ENCODE data around the gene PTCD2.

Gene PTCD2

GRCh38 chr5:72366324-72366976 is 46.3 kb downstream of the PTCD2 start:
- peak; percentile 81 for DNase-seq (ENCODE audit: low read depth)
- peak; percentile 89 for TF ChIP-seq CTCF (IDR thresholded peaks at IDR 0.05; ENCODE audit: insufficient read depth, low read depth, low read length, missing control alignments)

GRCh38 chr5:72368271-72368670 is 48.1 kb downstream of the PTCD2 start:
- peak; percentile 23 for DNase-seq (ENCODE audit: low read depth)

More at GRCh38 chr5:72366324-72366976, 46.3 kb downstream of the PTCD2 start:
- H3K4me3 ChIP-seq (ENCODE audit: low read length): no peak overlapping the region

GRCh38 chr5:72369301-72369700 is 49.1 kb downstream of the PTCD2 start:
- TF ChIP-seq CTCF (IDR thresholded peaks at IDR 0.05; ENCODE audit: insufficient read depth, low read depth, low read length, missing control alignments): no peak
- no peak for DNase-seq (ENCODE audit: low read depth)
- H3K4me3 ChIP-seq (ENCODE audit: low read length): no peak overlapping the region

More at GRCh38 chr5:72368271-72368670, 48.1 kb downstream of the PTCD2 start:
- TF ChIP-seq CTCF (IDR thresholded peaks at IDR 0.05; ENCODE audit: insufficient read depth, low read depth, low read length, missing control alignments): no peak
- H3K4me3 ChIP-seq (ENCODE audit: low read length): no peak overlapping the region

GRCh38 chr5:72369711-72370110 is 49.5 kb downstream of the PTCD2 start:
- DNase-seq (ENCODE audit: low read depth): no peak
- TF ChIP-seq CTCF (IDR thresholded peaks at IDR 0.05; ENCODE audit: insufficient read depth, low read depth, low read length, missing control alignments): no peak
- H3K4me3 ChIP-seq (ENCODE audit: low read length): no peak overlapping the region

- H3K4me3 ChIP-seq (ENCODE audit: low read length): no peak overlapping the region
- no peak for DNase-seq (ENCODE audit: low read depth)
- TF ChIP-seq CTCF (IDR thresholded peaks at IDR 0.05; ENCODE audit: insufficient read depth, low read depth, low read length, missing control alignments): no peak
Measured at GRCh38 chr5:72372331-72372730, 52.2 kb downstream of the PTCD2 start.

- DNase-seq (ENCODE audit: low read depth): no peak
- no peak overlapping the region for H3K4me3 ChIP-seq (ENCODE audit: low read length)
- TF ChIP-seq CTCF (IDR thresholded peaks at IDR 0.05; ENCODE audit: insufficient read depth, low read depth, low read length, missing control alignments): no peak
Measured at GRCh38 chr5:72372923-72373322, 52.8 kb downstream of the PTCD2 start.

GRCh38 chr5:72374844-72375243 is 54.7 kb downstream of the PTCD2 start:
- TF ChIP-seq CTCF (IDR thresholded peaks at IDR 0.05; ENCODE audit: insufficient read depth, low read depth, low read length, missing control alignments): no peak
- DNase-seq (ENCODE audit: low read depth): no peak
- no peak overlapping the region for H3K4me3 ChIP-seq (ENCODE audit: low read length)
